Suprapubic skin (tissue), 4 donors: Measurements from ENCODE around the gene KDM5B. TPM values are rescaled to one million over a fixed set of nuclear protein-coding genes. Genes with fewer than 3 reads are reported as not detected.
A peak's percentile ranks its signal among the peaks of the same experiment; 100 is the strongest.
"Not testable (repeated sequence)": the region's sequence is repeated elsewhere in the genome, so short reads cannot be mapped to it uniquely, and the experiment has no call there.

Experiments
- DNase-seq, 2 donors: peaks; one replicate each; pipeline ENCODE4 v3.0.0-alpha.2; 2019; ENCODE audit warnings: low spot score in 2 of 2
- H3K27ac ChIP-seq: fragments of 200-600 bp; sonication (generic); one replicate; pipeline ENCODE4 v1.5.1; 2019
- H3K27me3 ChIP-seq: fragments of 200-600 bp; sonication (generic); one replicate; pipeline ENCODE4 v1.5.1; 2019
- H3K36me3 ChIP-seq: fragments of 200-600 bp; sonication (generic); one replicate; pipeline ENCODE4 v1.5.1; 2019
- H3K4me1 ChIP-seq: fragments of 200-600 bp; sonication (generic); one replicate; pipeline ENCODE4 v1.5.1; 2019
- H3K4me3 ChIP-seq: fragments of 200-600 bp; sonication (generic); one replicate; pipeline ENCODE4 v1.5.1; 2019; ENCODE audit warnings: mild to moderate bottlenecking
- H3K9me3 ChIP-seq: fragments of 200-600 bp; sonication (generic); one replicate; pipeline ENCODE4 v1.5.1; 2019
- CTCF ChIP-seq, 2 donors: fragments of 200-600 bp in 1 of 2; fragments of 450-650 bp in 1 of 2; sonication (generic) in 1 of 2; IDR thresholded peaks; one replicate each; pipeline ENCODE4 v1.5.1; 2016 to 2019; ENCODE audit warnings: antibody characterized with exemption in 2 of 2, mild to moderate bottlenecking in 1 of 2, moderate library complexity in 1 of 2
- EP300 ChIP-seq: sonication (generic); formaldehyde crosslinking; IDR thresholded peaks from one replicate; pipeline ENCODE4 v1.6.1; 2017; ENCODE audit warnings: antibody characterized with exemption
- POLR2A ChIP-seq, 2 donors: fragments of 450-650 bp; IDR thresholded peaks; one replicate each; pipeline ENCODE4 v1.6.1; 2017; ENCODE audit warnings: antibody characterized with exemption in 2 of 2, mild to moderate bottlenecking in 2 of 2, moderate library complexity in 2 of 2
- POLR2AphosphoS5 ChIP-seq, 3 donors: sonication (generic); formaldehyde crosslinking; IDR thresholded peaks; one replicate each; pipeline ENCODE4 v1.6.1; 2017; ENCODE audit warnings: antibody characterized with exemption in 3 of 3
- WGBS: methylation state at CpG from one replicate; pipeline ENCODE4 v1.1.5; 2018; 5-methylcytosine and 5-hydroxymethylcytosine counted together
- total RNA-seq, 4 donors: library from RNA; depleted of rRNA; stranded (reverse); fragments of >200 nt; gene quantifications; one replicate each; pipeline ENCODE4 v1.1.0, GENCODE V29; 2016

KDM5B gene
- total RNA-seq, 4 donors from 2014 or later = 76.1 to 165 (median 89.4) TPM

GRCh38 chr1:202716654-202717053 lies 91.6 kb downstream of the KDM5B start:
- H3K36me3 ChIP-seq = no peaks in the 10 kb centered on the region
- TF ChIP-seq POLR2A (IDR thresholded peaks at IDR 0.05) (no peak), CTCF (IDR thresholded peaks at IDR 0.05) (no peak), POLR2AphosphoS5 (IDR thresholded peaks at IDR 0.05) (no peak), EP300 (no peak)
- 75% methylated on average over 2 of the region's 2 CpGs for WGBS
- no peak for DNase-seq
- H3K27me3 ChIP-seq = peaks cover 6% of the 10 kb centered on the region
- no peak overlapping the region for H3K4me3 ChIP-seq
- no peaks in the 10 kb centered on the region for H3K9me3 ChIP-seq
- H3K27ac ChIP-seq = no peak overlapping the region
- H3K4me1 ChIP-seq = peaks cover 6% of the 10 kb centered on the region

- H3K4me1 ChIP-seq = peaks cover 15% of the 10 kb centered on the region
- not testable (repeated sequence) for H3K36me3 ChIP-seq, H3K4me3 ChIP-seq, H3K27ac ChIP-seq, H3K9me3 ChIP-seq, DNase-seq
- 94% methylated on average over 1 of the region's 1 CpG for WGBS
- peaks cover 30% of the 10 kb centered on the region for H3K27me3 ChIP-seq
These were observed 94.0 kb downstream of the KDM5B start for GRCh38 chr1:202714202-202714601.

GRCh38 chr1:202713110-202713509 lies 95.1 kb downstream of the KDM5B start:
- Histone ChIP-seq H3K36me3 (no peaks in the 10 kb centered on the region), H3K4me3 (no peak overlapping the region), H3K9me3 (no peaks in the 10 kb centered on the region), H3K27me3 (peaks cover 41% of the 10 kb centered on the region), H3K27ac (no peak overlapping the region), H3K4me1 (peaks cover 18% of the 10 kb centered on the region)
- DNase-seq = no peak
- WGBS = 76% methylated on average over 4 of the region's 4 CpGs
- TF ChIP-seq EP300 (no peak), POLR2A (IDR thresholded peaks at IDR 0.05) (no peak), CTCF (IDR thresholded peaks at IDR 0.05) (no peak)

- DNase-seq = peak in 1 of 2 donors; percentile 17
These were observed 96.1 kb downstream of the KDM5B start for GRCh38 chr1:202711949-202712635.

GRCh38 chr1:202710070-202711045 lies 97.9 kb downstream of the KDM5B start, which contains the start of gene SYT2:
Gene SYT2 (minus strand): TSS chr1:202710454. CDS start chr1:202605772, 104,682 bp downstream.
- WGBS = 20% methylated on average over 10 of the region's 64 CpGs
- Histone ChIP-seq H3K4me1 (peaks cover 18% of the 10 kb centered on the region), H3K27me3 (peaks cover 62% of the 10 kb centered on the region), H3K27ac (no peak within 1 kb of the TSS), H3K4me3 (peak within 1 kb of the TSS; percentile 46), H3K36me3 (no peaks in the 10 kb centered on the region), H3K9me3 (no peaks in the 10 kb centered on the region)
- peak in 1 of 2 donors; percentile 62 for DNase-seq
- TF ChIP-seq POLR2A (IDR thresholded peaks at IDR 0.05) = no peak
- no peak for TF ChIP-seq POLR2AphosphoS5 (IDR thresholded peaks at IDR 0.05)
- no peak for TF ChIP-seq CTCF (IDR thresholded peaks at IDR 0.05)
- no peak for TF ChIP-seq EP300

More at GRCh38 chr1:202711949-202712635, 96.1 kb downstream of the KDM5B start:
- Histone ChIP-seq H3K9me3 (no peaks in the 10 kb centered on the region), H3K4me3 (no peak overlapping the region), H3K27ac (no peak overlapping the region), H3K36me3 (no peaks in the 10 kb centered on the region), H3K27me3 (peaks cover 51% of the 10 kb centered on the region), H3K4me1 (peaks cover 18% of the 10 kb centered on the region)
- TF ChIP-seq POLR2A (IDR thresholded peaks at IDR 0.05) = no peak
- TF ChIP-seq CTCF (IDR thresholded peaks at IDR 0.05) = no peak
- TF ChIP-seq POLR2AphosphoS5 (IDR thresholded peaks at IDR 0.05) = no peak
- no peak for TF ChIP-seq EP300
- WGBS = 57% methylated on average over 9 of the region's 9 CpGs
